Sigmoid colon (tissue), 7 donors: ENCODE data around the gene CDC14B. TPM values are rescaled to one million over a fixed set of nuclear protein-coding genes. Genes with fewer than 3 reads are reported as not detected.

ENCODE experiments used
- DNase-seq: peaks from one replicate; pipeline ENCODE4 v3.0.0-alpha.2; 2019
- H3K27ac ChIP-seq, 4 donors: fragments of 200-600 bp; sonication (generic); one replicate each; pipeline ENCODE4 v1.5.1; 2016 to 2019; ENCODE audit warnings: mild to moderate bottlenecking in 1 of 4
- H3K27me3 ChIP-seq, 3 donors: fragments of 200-600 bp; sonication (generic); one replicate each; pipeline ENCODE4 v1.5.1; 2019; ENCODE audit warnings: mild to moderate bottlenecking in 1 of 3
- H3K36me3 ChIP-seq, 4 donors: fragments of 200-600 bp; sonication (generic); one replicate each; pipeline ENCODE4 v1.5.1; 2016 to 2019
- H3K4me1 ChIP-seq, 4 donors: fragments of 200-600 bp; sonication (generic); one replicate each; pipeline ENCODE4 v1.5.1; 2017 to 2019
- H3K4me3 ChIP-seq, 4 donors: fragments of 200-600 bp; sonication (generic); one replicate each; pipeline ENCODE4 v1.5.1; 2017 to 2019; ENCODE audit warnings: mild to moderate bottlenecking in 2 of 4, moderate library complexity in 1 of 4
- H3K9me3 ChIP-seq, 4 donors: fragments of 200-600 bp in 3 of 4; sonication (generic) in 3 of 4; one replicate each; pipeline versions ENCODE4 v1.5.1 to v1.6.1; 2013 to 2019
- CTCF ChIP-seq, 4 experiments: fragments of 450-650 bp in 3 of 4; fragments of 200-600 bp in 1 of 4; IDR thresholded peaks; one replicate each; pipeline ENCODE4 v1.5.1; 2016 to 2019; ENCODE audit warnings: antibody characterized with exemption in 4 of 4, mild to moderate bottlenecking in 3 of 4, moderate library complexity in 2 of 4
- EP300 ChIP-seq, 4 donors: sonication (generic); formaldehyde crosslinking; IDR thresholded peaks; one replicate each; pipeline ENCODE4 v1.6.1; 2017; ENCODE audit warnings: antibody characterized with exemption in 4 of 4
- POLR2A ChIP-seq, 2 donors: fragments of 450-650 bp; IDR thresholded peaks; one replicate each; pipeline ENCODE4 v1.6.1; 2016; ENCODE audit warnings: antibody characterized with exemption in 2 of 2, mild to moderate bottlenecking in 2 of 2, moderate library complexity in 2 of 2
- POLR2AphosphoS5 ChIP-seq, 4 donors: sonication (generic); formaldehyde crosslinking; IDR thresholded peaks; one replicate each; pipeline ENCODE4 v1.6.1; 2017; ENCODE audit warnings: antibody characterized with exemption in 4 of 4
- WGBS, 2 donors: extraction: QIAGEN DNeasy Blood & Tissue Kit; methylation state at CpG; one replicate each; pipeline ENCODE4 v1.1.7; 2013; 5-methylcytosine and 5-hydroxymethylcytosine counted together
- intact Hi-C: fragments of 100-400 bp; cut with DNase I; formaldehyde crosslinking; loops from one replicate; pipeline ENCODE4 v1.15.1; 2023
- polyA plus RNA-seq, 3 donors: library from polyadenylated mRNA; stranded (reverse); fragments of 200-250 nt; gene quantifications; one replicate each; pipeline ENCODE4 v1.2.3, GENCODE V29; 2013
- total RNA-seq, 4 donors: library from RNA; depleted of rRNA; stranded (reverse); fragments of >200 nt; gene quantifications; one replicate each; pipeline ENCODE4 v1.1.0, GENCODE V29; 2016
- donor health status: healthy with polysubstance abuse.
- donor health status: Bipolar disorder and iron deficiency.
- donor health status: healthy.

The CDC14B gene
- total and polyA plus RNA-seq, 7 donors: 5.6 to 35.7 (median 12.5) TPM

DNA sequence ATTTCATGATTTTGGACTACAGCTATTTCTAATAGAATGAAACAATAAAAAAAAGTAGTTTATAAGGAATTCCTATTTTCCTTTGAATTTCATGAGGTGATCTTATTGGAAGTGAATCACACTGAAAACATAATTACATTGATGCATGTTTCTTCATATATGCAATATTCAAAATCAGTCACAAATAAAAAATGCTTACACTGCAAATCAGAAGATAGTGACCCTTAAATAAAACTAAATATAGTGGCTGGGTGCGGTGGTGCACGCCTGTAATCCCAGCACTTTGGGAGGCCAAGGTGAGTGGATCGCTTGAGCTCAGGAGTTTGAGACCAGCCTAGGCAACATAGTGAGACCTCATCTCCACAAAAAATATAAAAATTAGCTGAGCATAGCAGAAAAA is 79.5 kb downstream of the CDC14B start:
- H3K9me3 ChIP-seq: no peaks in the 10 kb centered on the region

DNA sequence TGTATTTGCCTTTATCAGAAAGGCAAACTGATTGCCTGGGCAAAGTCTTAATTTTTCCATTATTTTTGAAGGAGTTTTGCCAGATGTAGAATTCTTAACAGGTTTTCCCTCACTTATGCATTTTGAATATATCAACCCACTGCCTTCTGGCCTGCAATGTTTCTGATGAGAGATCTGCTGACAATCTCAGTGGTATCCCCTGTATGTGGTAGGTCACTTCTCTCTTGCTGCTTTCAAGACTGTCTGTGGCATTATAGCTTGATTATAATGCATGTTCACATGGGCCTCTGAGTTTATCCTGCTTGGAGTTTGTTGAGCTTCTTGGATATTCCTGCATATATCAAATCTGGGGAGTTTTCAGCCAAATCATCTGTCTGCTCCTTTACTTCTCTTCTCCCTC is 87.5 kb downstream of the CDC14B start:
- H3K4me3 ChIP-seq: no peak overlapping the region
- DNase-seq: no peak
- no peak for TF ChIP-seq EP300 (IDR thresholded peaks at IDR 0.05)
- TF ChIP-seq POLR2AphosphoS5 (IDR thresholded peaks at IDR 0.05): no peak
- TF ChIP-seq CTCF (IDR thresholded peaks at IDR 0.05): no peak
- TF ChIP-seq POLR2A (IDR thresholded peaks at IDR 0.05): no peak
- no peaks in the 10 kb centered on the region for H3K9me3 ChIP-seq
- H3K27me3 ChIP-seq: no peaks in the 10 kb centered on the region
- no peaks in the 10 kb centered on the region for H3K4me1 ChIP-seq
- H3K36me3 ChIP-seq: peaks cover 0 to 30% (median 7%) of the 10 kb centered on the region in 4 donors
- no peak overlapping the region for H3K27ac ChIP-seq
- intact Hi-C loops: no loop called here

More for the DNA sequence above, 79.5 kb downstream of the CDC14B start:
- no peak overlapping the region for H3K4me3 ChIP-seq
- intact Hi-C loops: no loop called here
- no peak overlapping the region for H3K27ac ChIP-seq
- TF ChIP-seq POLR2AphosphoS5 (IDR thresholded peaks at IDR 0.05) (no peak), EP300 (IDR thresholded peaks at IDR 0.05) (no peak), POLR2A (IDR thresholded peaks at IDR 0.05) (no peak), CTCF (IDR thresholded peaks at IDR 0.05) (no peak)
- no peaks in the 10 kb centered on the region for H3K27me3 ChIP-seq
- H3K36me3 ChIP-seq: peaks cover 0 to 47% (median 11%) of the 10 kb centered on the region in 4 donors
- no peak for DNase-seq
- no peaks in the 10 kb centered on the region for H3K4me1 ChIP-seq
- 93 to 98% methylated on average over 3 of the region's 3 CpGs for WGBS, 2 donors

DNA sequence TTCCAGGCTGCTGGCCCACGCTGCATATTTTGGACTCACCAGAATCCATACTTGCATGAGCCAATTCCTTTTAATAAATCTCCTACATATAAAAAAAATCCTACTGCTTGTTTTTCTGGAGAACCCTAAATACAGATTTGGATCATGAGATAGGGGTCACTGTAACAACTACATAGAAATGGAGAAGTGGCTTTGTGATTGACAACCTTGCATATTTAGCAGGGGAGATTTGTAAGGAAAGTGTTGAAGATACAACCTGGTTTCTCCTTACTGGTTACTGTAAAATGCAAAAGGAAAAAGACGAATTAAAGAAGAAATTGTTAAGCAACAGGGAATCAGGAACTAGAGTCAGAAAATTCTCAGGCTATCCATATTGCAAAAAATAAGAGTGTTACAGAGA is 94.9 kb downstream of the CDC14B start:
- no peak for DNase-seq
- TF ChIP-seq CTCF (IDR thresholded peaks at IDR 0.05) (no peak), POLR2A (IDR thresholded peaks at IDR 0.05) (no peak)
- Histone ChIP-seq H3K27me3 (no peaks in the 10 kb centered on the region), H3K36me3 (peaks cover 0 to 22% (median 2%) of the 10 kb centered on the region in 4 donors), H3K27ac (no peak overlapping the region), H3K4me3 (no peak overlapping the region), H3K4me1 (no peaks in the 10 kb centered on the region), H3K9me3 (no peaks in the 10 kb centered on the region)
- intact Hi-C loops: no loop called here
- 86 to 95% methylated on average over 2 of the region's 2 CpGs for WGBS, 2 donors

- intact Hi-C loops: no loop called here
- no peaks in the 10 kb centered on the region for H3K9me3 ChIP-seq
- DNase-seq: no peak
- H3K27ac ChIP-seq: no peak overlapping the region
- H3K4me3 ChIP-seq: no peak overlapping the region
- 95 to 97% methylated on average over 7 of the region's 7 CpGs for WGBS, 2 donors
- H3K36me3 ChIP-seq: peaks cover 0 to 25% (median 2%) of the 10 kb centered on the region in 4 donors
- no peaks in the 10 kb centered on the region for H3K4me1 ChIP-seq
- TF ChIP-seq POLR2A (IDR thresholded peaks at IDR 0.05) (no peak), POLR2AphosphoS5 (IDR thresholded peaks at IDR 0.05) (no peak), CTCF (IDR thresholded peaks at IDR 0.05) (no peak), EP300 (IDR thresholded peaks at IDR 0.05) (no peak)
- H3K27me3 ChIP-seq: no peaks in the 10 kb centered on the region
Measured at GRCh38 chr9:96524045-96524444, 95.6 kb downstream of the CDC14B start.

DNA sequence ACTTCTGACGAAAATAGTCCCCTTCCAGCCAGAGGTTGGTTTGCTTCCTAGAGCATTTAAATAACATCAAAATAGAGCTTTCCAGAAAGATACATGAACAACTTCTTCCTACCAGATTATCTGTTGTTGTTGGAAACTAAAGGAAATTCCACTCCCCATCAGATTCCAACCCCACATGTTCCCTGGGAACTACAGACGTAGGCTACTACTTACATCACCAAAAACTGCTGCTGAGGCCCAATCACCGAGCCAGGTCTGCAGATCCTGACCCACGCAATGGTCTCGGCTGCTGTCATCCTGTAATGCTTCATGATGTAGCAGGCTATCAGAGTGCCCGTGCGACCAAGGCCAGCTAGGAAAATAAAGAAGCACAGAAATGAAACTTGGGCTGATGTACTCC is 96.3 kb downstream of the CDC14B start:
- no peak for DNase-seq
- WGBS, 2 donors: 88 to 97% methylated on average over 7 of the region's 7 CpGs
- H3K4me1 ChIP-seq: no peaks in the 10 kb centered on the region
- no peak overlapping the region for H3K4me3 ChIP-seq
- H3K27me3 ChIP-seq: no peaks in the 10 kb centered on the region
- TF ChIP-seq CTCF (IDR thresholded peaks at IDR 0.05) (no peak), POLR2AphosphoS5 (IDR thresholded peaks at IDR 0.05) (no peak), POLR2A (IDR thresholded peaks at IDR 0.05) (no peak), EP300 (IDR thresholded peaks at IDR 0.05) (no peak)
- intact Hi-C loops: no loop called here
- peaks cover 0 to 26% (median 2%) of the 10 kb centered on the region in 4 donors for H3K36me3 ChIP-seq
- H3K9me3 ChIP-seq: no peaks in the 10 kb centered on the region
- no peak overlapping the region for H3K27ac ChIP-seq
